OCI-LY3 (cell line): ENCODE results near the gene MCCC1.

Experiments
- H2AFZ ChIP-seq: fragments of 200-600, 300-600 bp; shearing (Covaris generic); 2 replicates; pipeline ENCODE4 v1.6.0; 2014; ENCODE audit warnings: antibody characterized with exemption, low read depth, low read length
- H3K27ac ChIP-seq: fragments of 200-600, 300-600 bp; sonication (generic); 2 replicates; pipeline ENCODE4 v1.5.1; 2014; ENCODE audit warnings: mild to moderate bottlenecking, low read length, moderate library complexity, mixed read lengths
- H3K27me3 ChIP-seq: fragments of 200-600, 300-600 bp; sonication (generic); 2 replicates; pipeline ENCODE4 v1.6.1; 2014; ENCODE audit warnings: low read depth, low read length, mixed read lengths
- H3K36me3 ChIP-seq: fragments of 200-600, 300-600 bp; sonication (generic); replicated peaks from 2 replicates; pipeline ENCODE3; 2014; ENCODE audit warnings: low read depth, low read length, mixed read lengths
- H3K4me1 ChIP-seq: fragments of 300-600, 200-600 bp; sonication (generic); 2 replicates; pipeline ENCODE4 v1.6.1; 2014; ENCODE audit warnings: low read length, mixed read lengths
- H3K4me2 ChIP-seq: fragments of 200-600, 300-600 bp; sonication (generic); 2 replicates; pipeline ENCODE4 v1.6.1; 2014; ENCODE audit warnings: low read length, mixed read lengths
- H3K4me3 ChIP-seq: fragments of 300-600, 200-600 bp; sonication (generic); 2 replicates; pipeline ENCODE4 v1.5.1; 2014; ENCODE audit warnings: antibody characterized with exemption, mild to moderate bottlenecking, low read length, moderate library complexity
- H3K79me2 ChIP-seq: fragments of 300-600, 200-600 bp; shearing (Covaris generic); 2 replicates; pipeline ENCODE4 v1.6.1; 2014; ENCODE audit warnings: mild to moderate bottlenecking, low read length, mixed read lengths
- H3K9ac ChIP-seq: fragments of 300-600, 200-600 bp; shearing (Covaris generic); 2 replicates; pipeline ENCODE4 v1.6.0; 2014; ENCODE audit warnings: mild to moderate bottlenecking, low read length, moderate library complexity
- H3K9me3 ChIP-seq: fragments of 200-600, 300-600 bp; shearing (Covaris generic); 2 replicates; pipeline ENCODE4 v1.6.1; 2014; ENCODE audit warnings: low read length, mixed read lengths; ENCODE audit not compliant: insufficient read depth
- H4K20me1 ChIP-seq: fragments of 200-600, 300-600 bp; sonication (generic); 2 replicates; pipeline ENCODE4 v1.6.1; 2016; ENCODE audit warnings: low read length, mixed read lengths; ENCODE audit not compliant: insufficient read depth
- EZH2phosphoT487 ChIP-seq: fragments of 200-600 bp; shearing (Covaris generic); IDR thresholded peaks from 2 replicates; pipeline ENCODE4 v1.6.1; 2018; ENCODE audit warnings: antibody characterized with exemption, mixed run types, low read depth
- TF ChIP-seq, protein P1 (sequence below): fragments of 200-600, 300-600 bp; sonication (generic); IDR thresholded peaks from 2 replicates; pipeline ENCODE4 v1.5.1; 2014; ENCODE audit warnings: antibody characterized with exemption, low read length, low read depth

Gene MCCC1

GRCh38 chr3:183013074-183013473 is 86.2 kb downstream of the MCCC1 start:
- Histone ChIP-seq H2AFZ (no peak overlapping the region), H3K4me1 (peaks cover 6% of the 10 kb centered on the region), H3K4me2 (no peak overlapping the region), H3K79me2 (no peaks in the 10 kb centered on the region), H3K27me3 (no peaks in the 10 kb centered on the region), H3K27ac (no peak overlapping the region), H4K20me1 (no peaks in the 10 kb centered on the region), H3K4me3 (no peak overlapping the region), H3K36me3 (peaks cover 23% of the 10 kb centered on the region), H3K9ac (no peak overlapping the region), H3K9me3 (no peaks in the 10 kb centered on the region)
- TF ChIP-seq, protein P1, sequence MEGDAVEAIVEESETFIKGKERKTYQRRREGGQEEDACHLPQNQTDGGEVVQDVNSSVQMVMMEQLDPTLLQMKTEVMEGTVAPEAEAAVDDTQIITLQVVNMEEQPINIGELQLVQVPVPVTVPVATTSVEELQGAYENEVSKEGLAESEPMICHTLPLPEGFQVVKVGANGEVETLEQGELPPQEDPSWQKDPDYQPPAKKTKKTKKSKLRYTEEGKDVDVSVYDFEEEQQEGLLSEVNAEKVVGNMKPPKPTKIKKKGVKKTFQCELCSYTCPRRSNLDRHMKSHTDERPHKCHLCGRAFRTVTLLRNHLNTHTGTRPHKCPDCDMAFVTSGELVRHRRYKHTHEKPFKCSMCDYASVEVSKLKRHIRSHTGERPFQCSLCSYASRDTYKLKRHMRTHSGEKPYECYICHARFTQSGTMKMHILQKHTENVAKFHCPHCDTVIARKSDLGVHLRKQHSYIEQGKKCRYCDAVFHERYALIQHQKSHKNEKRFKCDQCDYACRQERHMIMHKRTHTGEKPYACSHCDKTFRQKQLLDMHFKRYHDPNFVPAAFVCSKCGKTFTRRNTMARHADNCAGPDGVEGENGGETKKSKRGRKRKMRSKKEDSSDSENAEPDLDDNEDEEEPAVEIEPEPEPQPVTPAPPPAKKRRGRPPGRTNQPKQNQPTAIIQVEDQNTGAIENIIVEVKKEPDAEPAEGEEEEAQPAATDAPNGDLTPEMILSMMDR = no peak
- no peak for TF ChIP-seq EZH2phosphoT487

DNA sequence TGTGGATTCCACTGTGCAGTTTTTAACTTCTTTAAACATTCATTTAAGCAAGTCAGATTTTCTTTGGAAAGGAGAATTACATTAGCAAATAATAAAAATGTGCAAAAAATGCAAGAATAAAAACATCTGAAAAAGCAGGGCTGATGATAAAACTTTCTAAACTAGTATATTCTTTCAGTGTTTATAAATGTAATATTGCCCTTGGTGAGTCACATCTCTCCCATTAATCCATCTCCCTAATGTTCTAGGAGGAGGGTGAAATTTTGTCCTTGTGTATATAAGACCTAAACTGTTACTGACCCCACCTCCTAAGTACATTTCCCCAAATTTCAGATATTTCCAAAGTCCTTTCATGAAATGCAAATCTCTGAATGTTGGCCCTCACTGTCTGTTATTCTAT is 90.5 kb downstream of the MCCC1 start:
- Histone ChIP-seq H3K36me3 (no peaks in the 10 kb centered on the region), H3K27me3 (no peaks in the 10 kb centered on the region), H2AFZ (no peak overlapping the region), H3K27ac (no peak overlapping the region), H3K79me2 (no peaks in the 10 kb centered on the region), H3K9me3 (no peaks in the 10 kb centered on the region), H3K9ac (no peak overlapping the region), H3K4me3 (no peak overlapping the region), H3K4me2 (no peak overlapping the region), H4K20me1 (no peaks in the 10 kb centered on the region), H3K4me1 (peaks cover 2% of the 10 kb centered on the region)
- TF ChIP-seq, protein P1 = no peak
- no peak for TF ChIP-seq EZH2phosphoT487

- H3K27ac ChIP-seq = no peak overlapping the region
- H3K4me2 ChIP-seq = no peak overlapping the region
- no peak overlapping the region for H2AFZ ChIP-seq
- H3K4me1 ChIP-seq = no peaks in the 10 kb centered on the region
- TF ChIP-seq, protein P1 = no peak
- TF ChIP-seq EZH2phosphoT487 = no peak
- H3K36me3 ChIP-seq = no peaks in the 10 kb centered on the region
- no peaks in the 10 kb centered on the region for H3K79me2 ChIP-seq
- no peaks in the 10 kb centered on the region for H4K20me1 ChIP-seq
- H3K27me3 ChIP-seq = no peaks in the 10 kb centered on the region
- no peaks in the 10 kb centered on the region for H3K9me3 ChIP-seq
- H3K4me3 ChIP-seq = no peak overlapping the region
- no peak overlapping the region for H3K9ac ChIP-seq
These were observed 91.0 kb downstream of the MCCC1 start for GRCh38 chr3:183008303-183008702.

- no peak overlapping the region for H3K4me3 ChIP-seq
- no peak overlapping the region for H3K4me2 ChIP-seq
- TF ChIP-seq EZH2phosphoT487 = no peak
- TF ChIP-seq, protein P1 = no peak
- H3K9ac ChIP-seq = no peak overlapping the region
- no peak overlapping the region for H2AFZ ChIP-seq
- no peaks in the 10 kb centered on the region for H4K20me1 ChIP-seq
- H3K79me2 ChIP-seq = no peaks in the 10 kb centered on the region
- H3K9me3 ChIP-seq = no peaks in the 10 kb centered on the region
- no peaks in the 10 kb centered on the region for H3K4me1 ChIP-seq
- H3K27ac ChIP-seq = no peak overlapping the region
- no peaks in the 10 kb centered on the region for H3K27me3 ChIP-seq
- H3K36me3 ChIP-seq = no peaks in the 10 kb centered on the region
These were observed 92.8 kb downstream of the MCCC1 start for GRCh38 chr3:183006396-183007002.
